GM12875 (cell line): ENCODE data around the gene ZNF837.

Experiments used
- H3K4me3 ChIP-seq: one replicate; pipeline ENCODE4 v1.5.1; 2011; ENCODE audit warnings: low read depth, low read length, control low read depth
- CTCF ChIP-seq: IDR thresholded peaks from 2 replicates; pipeline ENCODE4 v1.5.1; 2011; ENCODE audit warnings: low read depth, mild to moderate bottlenecking, control low read depth, inconsistent platforms, low read length, moderate library complexity, borderline replicate concordance; ENCODE audit not compliant: insufficient read depth

ZNF837 gene

GRCh38 chr19:58335630-58336029 lies 45.2 kb downstream of the ZNF837 start:
- no peak overlapping the region for H3K4me3 ChIP-seq
- TF ChIP-seq CTCF: no peak

DNA sequence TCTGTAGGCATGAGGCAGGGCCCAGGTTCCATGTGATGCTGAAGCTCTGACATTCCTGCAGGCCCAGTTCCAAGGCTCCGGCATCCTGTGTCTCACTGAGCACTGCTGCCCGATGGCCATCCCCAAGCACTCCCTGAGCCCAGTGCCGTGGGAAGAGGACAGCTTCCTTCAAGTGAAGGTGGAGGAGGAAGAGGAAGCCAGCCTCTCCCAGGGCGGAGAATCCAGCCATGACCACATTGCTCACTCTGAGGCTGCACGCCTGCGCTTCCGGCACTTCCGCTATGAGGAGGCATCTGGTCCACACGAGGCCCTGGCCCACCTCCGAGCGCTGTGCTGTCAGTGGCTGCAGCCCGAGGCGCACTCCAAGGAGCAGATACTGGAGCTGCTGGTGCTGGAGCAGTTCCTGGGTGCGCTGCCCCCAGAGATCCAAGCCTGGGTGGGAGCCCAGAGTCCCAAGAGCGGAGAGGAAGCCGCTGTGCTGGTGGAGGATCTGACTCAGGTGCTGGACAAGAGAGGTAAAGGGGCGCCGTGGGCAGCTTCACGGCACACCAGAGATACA lies 46.1 kb downstream of the ZNF837 start:
- TF ChIP-seq CTCF: no peak
- H3K4me3 ChIP-seq: no peak overlapping the region

DNA sequence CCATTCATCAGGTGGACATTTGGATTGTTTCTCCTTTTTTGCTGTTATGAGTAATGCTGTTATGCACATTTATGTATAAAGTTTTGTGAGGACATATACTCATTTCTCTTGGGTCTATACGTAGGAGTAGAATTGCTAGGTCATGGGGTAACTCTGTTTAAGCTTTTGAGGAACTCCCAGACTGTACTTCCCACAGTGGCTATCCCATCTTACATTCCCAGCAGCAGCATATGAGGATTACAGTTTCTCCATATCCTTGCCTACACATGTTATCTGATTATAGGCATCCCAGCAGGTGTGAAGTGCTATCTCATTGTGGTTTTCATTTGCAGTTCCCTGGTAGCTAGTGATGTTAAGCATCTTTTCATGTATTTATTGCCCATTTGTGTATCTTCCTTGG lies 48.1 kb downstream of the ZNF837 start:
- no peak for TF ChIP-seq CTCF
- no peak overlapping the region for H3K4me3 ChIP-seq

DNA sequence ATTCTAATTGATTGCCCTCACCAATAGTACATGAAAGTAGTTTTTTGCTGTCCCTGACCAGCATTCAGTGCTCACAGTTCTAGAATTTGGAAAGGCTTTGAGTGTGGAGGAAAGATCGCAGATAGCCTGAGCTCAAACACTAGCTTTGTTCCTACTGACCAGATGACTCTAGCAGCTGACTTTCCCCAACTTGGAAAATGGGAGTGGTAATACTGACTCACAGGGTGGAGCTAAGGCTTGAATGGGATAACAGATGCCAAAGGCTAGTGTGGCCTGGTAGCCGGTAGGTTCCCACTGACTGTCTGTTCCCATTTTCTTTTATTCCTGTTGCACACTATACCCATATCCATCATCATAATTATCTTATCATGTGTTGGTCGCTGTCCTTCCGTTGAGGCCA lies 50.4 kb downstream of the ZNF837 start:
- TF ChIP-seq CTCF: no peak
- H3K4me3 ChIP-seq: no peak overlapping the region

DNA sequence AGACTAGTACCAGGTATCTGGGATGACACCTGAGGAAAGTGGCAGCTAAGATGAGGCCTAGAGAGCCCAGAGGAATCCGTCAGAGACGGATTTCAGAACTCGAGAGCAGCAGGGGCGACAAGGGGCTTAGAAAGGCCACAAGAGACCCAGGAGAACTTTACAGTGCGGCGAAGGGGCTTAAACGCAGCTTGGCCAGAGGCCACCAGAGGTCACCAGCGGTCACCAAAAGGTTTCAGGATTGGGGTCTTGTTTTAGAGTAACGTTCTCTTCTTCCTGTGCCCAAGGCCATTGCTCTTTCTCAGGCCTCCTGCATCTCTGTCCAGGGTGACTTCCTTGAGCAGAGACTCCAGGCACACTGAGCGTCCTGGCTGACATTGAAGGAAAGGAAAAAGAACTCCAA lies 51.8 kb downstream of the ZNF837 start:
- no peak overlapping the region for H3K4me3 ChIP-seq
- TF ChIP-seq CTCF: peak; percentile 50

- peak within 1 kb of the TSS; percentile 71 for H3K4me3 ChIP-seq
- no peak for TF ChIP-seq CTCF
Measured at GRCh38 chr19:58326914-58327726, 53.7 kb downstream of the ZNF837 start, which contains the start of gene ZSCAN22. TSS of gene ZSCAN22 (plus strand) at chr19:58326994. CDS start at chr19:58334803, 7,809 bp downstream.

DNA sequence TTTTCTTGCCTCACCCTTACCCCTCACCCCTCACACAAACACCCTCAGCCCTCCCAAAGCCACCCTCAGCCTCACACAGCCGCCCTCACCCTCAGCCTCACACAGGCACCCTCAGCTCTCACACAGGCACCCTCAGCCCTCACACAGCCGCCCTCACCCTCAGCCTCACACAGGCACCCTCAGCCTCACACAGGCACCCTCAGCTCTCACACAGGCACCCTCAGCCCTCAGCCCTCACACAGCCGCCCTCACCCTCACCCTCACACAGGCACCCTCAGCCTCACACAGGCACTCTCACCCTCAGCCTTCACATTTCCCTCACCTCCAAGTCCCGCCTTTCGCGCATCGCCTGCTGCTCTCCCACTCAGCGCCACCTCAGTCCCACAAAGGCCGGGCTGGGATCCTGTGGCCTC lies 54.3 kb downstream of the ZNF837 start:
- H3K4me3 ChIP-seq: peak overlapping the region; percentile 71
- TF ChIP-seq CTCF: no peak
